ENCODE results near the gene CSMD2.

CSMD2 gene

DNA sequence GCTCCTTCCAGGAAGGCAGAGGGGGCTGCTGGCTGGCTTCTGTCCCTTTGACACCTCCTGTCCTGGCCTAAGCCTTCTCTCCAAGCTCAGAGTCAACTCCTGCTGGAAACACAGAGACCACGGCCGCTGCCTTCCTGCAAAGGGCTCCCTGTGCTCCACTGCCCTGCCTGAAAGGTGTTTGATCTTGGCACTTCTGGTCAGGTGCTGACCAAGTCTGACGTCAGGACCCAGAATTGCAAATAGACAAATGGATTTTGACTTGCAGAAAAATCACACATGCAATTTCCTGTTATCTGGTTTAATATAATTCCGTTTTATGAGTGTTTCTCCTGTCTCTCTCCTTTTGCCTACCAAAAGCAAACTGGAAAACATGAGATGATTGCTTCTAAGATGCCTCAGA lies 387.7 kb downstream of the CSMD2 start:
- no peak for TF ChIP-seq EZH2phosphoT487 (IDR thresholded peaks at IDR 0.05; ENCODE audit: borderline replicate concordance)
- TF ChIP-seq, protein P1, sequence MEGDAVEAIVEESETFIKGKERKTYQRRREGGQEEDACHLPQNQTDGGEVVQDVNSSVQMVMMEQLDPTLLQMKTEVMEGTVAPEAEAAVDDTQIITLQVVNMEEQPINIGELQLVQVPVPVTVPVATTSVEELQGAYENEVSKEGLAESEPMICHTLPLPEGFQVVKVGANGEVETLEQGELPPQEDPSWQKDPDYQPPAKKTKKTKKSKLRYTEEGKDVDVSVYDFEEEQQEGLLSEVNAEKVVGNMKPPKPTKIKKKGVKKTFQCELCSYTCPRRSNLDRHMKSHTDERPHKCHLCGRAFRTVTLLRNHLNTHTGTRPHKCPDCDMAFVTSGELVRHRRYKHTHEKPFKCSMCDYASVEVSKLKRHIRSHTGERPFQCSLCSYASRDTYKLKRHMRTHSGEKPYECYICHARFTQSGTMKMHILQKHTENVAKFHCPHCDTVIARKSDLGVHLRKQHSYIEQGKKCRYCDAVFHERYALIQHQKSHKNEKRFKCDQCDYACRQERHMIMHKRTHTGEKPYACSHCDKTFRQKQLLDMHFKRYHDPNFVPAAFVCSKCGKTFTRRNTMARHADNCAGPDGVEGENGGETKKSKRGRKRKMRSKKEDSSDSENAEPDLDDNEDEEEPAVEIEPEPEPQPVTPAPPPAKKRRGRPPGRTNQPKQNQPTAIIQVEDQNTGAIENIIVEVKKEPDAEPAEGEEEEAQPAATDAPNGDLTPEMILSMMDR (conservative IDR thresholded peaks at IDR 0.05; ENCODE audit: low read length), result no peak
- Histone ChIP-seq H3K79me2 (ENCODE audit: insufficient read depth, low read length) (no peaks in the 10 kb centered on the region), H3K4me3 (ENCODE audit: low read length, poor library complexity, severe bottlenecking) (no peak overlapping the region), H3K4me1 (ENCODE audit: insufficient read depth, low read length, poor library complexity, severe bottlenecking) (no peaks in the 10 kb centered on the region), H3K9me3 (ENCODE audit: insufficient read depth, low read depth, low read length) (no peaks in the 10 kb centered on the region), H4K20me1 (ENCODE audit: insufficient read depth, low read length, poor library complexity, severe bottlenecking) (no peaks in the 10 kb centered on the region), H3K9ac (ENCODE audit: low read depth, low read length, poor library complexity, severe bottlenecking) (no peak overlapping the region), H3F3A (ENCODE audit: low read depth) (no peaks in the 10 kb centered on the region), H3K4me2 (ENCODE audit: low read depth, low read length, poor library complexity, severe bottlenecking) (no peak overlapping the region), H2AFZ (ENCODE audit: low read length) (no peak overlapping the region), H3K27me3 (ENCODE audit: insufficient read depth, low read length, poor library complexity, severe bottlenecking) (no peaks in the 10 kb centered on the region), H3K9me2 (replicated peaks; ENCODE audit: low read depth, low read length) (no peaks in the 10 kb centered on the region), H3K36me3 (ENCODE audit: insufficient read depth, low read length) (no peaks in the 10 kb centered on the region)

DNA sequence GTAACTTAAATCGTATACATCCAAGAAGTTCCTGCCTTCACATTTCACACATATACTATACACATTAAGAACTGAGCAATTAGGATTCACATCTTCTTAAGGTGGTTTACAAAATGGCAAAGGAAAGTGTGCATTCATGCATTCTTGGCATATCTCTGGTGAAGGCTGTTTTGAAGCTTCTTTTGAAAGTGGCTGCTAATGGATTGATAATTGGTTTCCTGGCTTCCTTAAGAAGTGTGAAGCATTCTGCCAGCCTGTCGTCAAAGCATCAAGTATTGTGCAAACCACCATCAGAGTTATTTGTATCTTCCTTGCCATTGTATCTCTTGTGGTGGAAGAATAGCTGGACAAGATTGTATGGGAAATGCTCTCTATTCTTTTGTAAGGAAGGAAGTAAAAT lies 396.2 kb downstream of the CSMD2 start:
- H3F3A ChIP-seq (ENCODE audit: low read depth), result no peaks in the 10 kb centered on the region
- no peaks in the 10 kb centered on the region for H3K79me2 ChIP-seq (ENCODE audit: insufficient read depth, low read length)
- H3K4me3 ChIP-seq (ENCODE audit: low read length, poor library complexity, severe bottlenecking), result no peak overlapping the region
- H3K9ac ChIP-seq (ENCODE audit: low read depth, low read length, poor library complexity, severe bottlenecking), result no peak overlapping the region
- no peaks in the 10 kb centered on the region for H3K4me1 ChIP-seq (ENCODE audit: insufficient read depth, low read length, poor library complexity, severe bottlenecking)
- H3K36me3 ChIP-seq (ENCODE audit: insufficient read depth, low read length), result no peaks in the 10 kb centered on the region
- no peak overlapping the region for H3K4me2 ChIP-seq (ENCODE audit: low read depth, low read length, poor library complexity, severe bottlenecking)
- H2AFZ ChIP-seq (ENCODE audit: low read length), result no peak overlapping the region
- no peak for TF ChIP-seq EZH2phosphoT487 (IDR thresholded peaks at IDR 0.05; ENCODE audit: borderline replicate concordance)
- TF ChIP-seq, protein P1 (conservative IDR thresholded peaks at IDR 0.05; ENCODE audit: low read length), result no peak
- no peaks in the 10 kb centered on the region for H3K9me2 ChIP-seq (replicated peaks; ENCODE audit: low read depth, low read length)
- no peaks in the 10 kb centered on the region for H4K20me1 ChIP-seq (ENCODE audit: insufficient read depth, low read length, poor library complexity, severe bottlenecking)
- H3K9me3 ChIP-seq (ENCODE audit: insufficient read depth, low read depth, low read length), result no peaks in the 10 kb centered on the region
- no peaks in the 10 kb centered on the region for H3K27me3 ChIP-seq (ENCODE audit: insufficient read depth, low read length, poor library complexity, severe bottlenecking)

DNA sequence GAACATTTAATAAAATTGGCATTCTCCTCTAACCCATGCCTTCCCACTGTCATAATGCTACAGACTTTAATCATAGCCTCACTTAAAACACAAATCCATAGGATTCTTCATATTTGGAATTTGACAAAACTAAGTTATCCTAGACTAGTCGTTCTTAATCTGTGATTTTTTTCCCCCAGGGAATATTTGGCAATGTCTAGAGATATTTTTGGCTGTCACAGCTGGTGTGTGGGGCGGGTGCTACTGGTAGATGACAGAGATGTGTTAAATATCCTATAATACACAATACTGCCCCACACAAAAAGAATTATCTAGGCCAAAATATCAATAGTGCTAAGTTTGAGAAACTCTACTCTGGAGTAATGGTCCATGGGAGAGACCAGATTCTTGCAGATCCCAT lies 396.9 kb downstream of the CSMD2 start:
- H3F3A ChIP-seq (ENCODE audit: low read depth), result no peaks in the 10 kb centered on the region
- H3K4me3 ChIP-seq (ENCODE audit: low read length, poor library complexity, severe bottlenecking), result no peak overlapping the region
- H3K4me2 ChIP-seq (ENCODE audit: low read depth, low read length, poor library complexity, severe bottlenecking), result no peak overlapping the region
- no peak overlapping the region for H3K9ac ChIP-seq (ENCODE audit: low read depth, low read length, poor library complexity, severe bottlenecking)
- TF ChIP-seq EZH2phosphoT487 (IDR thresholded peaks at IDR 0.05; ENCODE audit: borderline replicate concordance), result no peak
- TF ChIP-seq, protein P1 (conservative IDR thresholded peaks at IDR 0.05; ENCODE audit: low read length), result no peak
- no peaks in the 10 kb centered on the region for H3K9me2 ChIP-seq (replicated peaks; ENCODE audit: low read depth, low read length)
- H3K27me3 ChIP-seq (ENCODE audit: insufficient read depth, low read length, poor library complexity, severe bottlenecking), result no peaks in the 10 kb centered on the region
- H3K9me3 ChIP-seq (ENCODE audit: insufficient read depth, low read depth, low read length), result no peaks in the 10 kb centered on the region
- H3K79me2 ChIP-seq (ENCODE audit: insufficient read depth, low read length), result no peaks in the 10 kb centered on the region
- no peaks in the 10 kb centered on the region for H3K36me3 ChIP-seq (ENCODE audit: insufficient read depth, low read length)
- H3K4me1 ChIP-seq (ENCODE audit: insufficient read depth, low read length, poor library complexity, severe bottlenecking), result no peaks in the 10 kb centered on the region
- H2AFZ ChIP-seq (ENCODE audit: low read length), result no peak overlapping the region
- no peaks in the 10 kb centered on the region for H4K20me1 ChIP-seq (ENCODE audit: insufficient read depth, low read length, poor library complexity, severe bottlenecking)
